Activated CD8-positive, alpha-beta memory T cell treated with anti-CD3 and anti-CD28 coated beads, Interleukin-2, amount 10 ng/mL, durations not matched to agents 7 days and 5 days (primary cell): ENCODE results near the gene ATP6V1B1. TPM values are rescaled to one million over a fixed set of nuclear protein-coding genes. Genes with fewer than 3 reads are reported as not detected.

Experiments
- ATAC-seq: fragments of 150-1000 bp; cut with Tn5 transposase; one replicate; pipeline ENCODE4 v1.10.0; 2021; ENCODE audit warnings: moderate library complexity
- CTCF ChIA-PET: fragments of 350-600 bp; sonication (Branson Sonifier 250); formaldehyde crosslinking; loops from one replicate; lab custom pipeline; 2021; ENCODE audit warnings: antibody characterized with exemption; lab: Charles Lee
- DNase-seq: peaks from one replicate; pipeline ENCODE4 v3.0.0-alpha.2; 2020
- H3K27ac Mint-ChIP-seq: one replicate; pipeline ENCODE4 v1.8.0; 2021; ENCODE audit warnings: mild to moderate bottlenecking, mixed read lengths
- H3K27me3 Mint-ChIP-seq: one replicate; pipeline ENCODE4 v1.8.0; 2021; ENCODE audit warnings: mixed read lengths
- H3K36me3 Mint-ChIP-seq: one replicate; pipeline ENCODE4 v1.8.0; 2021; ENCODE audit warnings: mild to moderate bottlenecking, mixed read lengths
- H3K4me1 Mint-ChIP-seq: one replicate; pipeline ENCODE4 v1.8.0; 2021; ENCODE audit warnings: mixed read lengths
- H3K4me3 Mint-ChIP-seq: one replicate; pipeline ENCODE4 v1.8.0; 2021; ENCODE audit warnings: mild to moderate bottlenecking, moderate library complexity, mixed read lengths
- H3K9me3 Mint-ChIP-seq: one replicate; pipeline ENCODE4 v1.8.0; 2022; ENCODE audit warnings: low read depth, mixed read lengths
- total RNA-seq, 2 experiments: library from RNA; stranded (reverse); gene quantifications; one replicate each; pipeline ENCODE4 v1.2.3, GENCODE V29; 2021

Gene ATP6V1B1
- total RNA-seq, 2 experiments from 2014 or later, result not detected

- ATAC-seq, result no peak
- H3K27me3 Mint-ChIP-seq, result peaks cover 27% of the 10 kb centered on the region
- H3K27ac Mint-ChIP-seq, result no peak overlapping the region
- CTCF ChIA-PET, result interaction anchor here (1.1 to 8.8 kb wide), 9 partner anchors 9 to 336 kb away, joined by 3 to 58 read pairs (median 20); partner anchors contain the start of gene ANKRD53
- peaks cover 18% of the 10 kb centered on the region for H3K4me1 Mint-ChIP-seq
- no peak overlapping the region for H3K4me3 Mint-ChIP-seq
- peak; percentile 33 for DNase-seq
- no peaks in the 10 kb centered on the region for H3K9me3 Mint-ChIP-seq
- no peaks in the 10 kb centered on the region for H3K36me3 Mint-ChIP-seq
These were observed 27.5 kb downstream of the ATP6V1B1 start for GRCh38 chr2:70962885-70963878.

GRCh38 chr2:70964133-70964532, 28.4 kb downstream of the ATP6V1B1 start:
- no peak for DNase-seq
- H3K4me1 Mint-ChIP-seq, result peaks cover 10% of the 10 kb centered on the region
- H3K36me3 Mint-ChIP-seq, result no peaks in the 10 kb centered on the region
- peaks cover 35% of the 10 kb centered on the region for H3K27me3 Mint-ChIP-seq
- CTCF ChIA-PET, result interaction anchor here (0.7 to 8.8 kb wide), 14 partner anchors 9 to 335 kb away, joined by 3 to 58 read pairs (median 6); partner anchors contain the start of gene ANKRD53
- ATAC-seq, result no peak
- H3K4me3 Mint-ChIP-seq, result no peak overlapping the region
- no peaks in the 10 kb centered on the region for H3K9me3 Mint-ChIP-seq
- no peak overlapping the region for H3K27ac Mint-ChIP-seq

GRCh38 chr2:70964596-70965386, 29.1 kb downstream of the ATP6V1B1 start:
- Mint-ChIP-seq H3K36me3 (no peaks in the 10 kb centered on the region), H3K4me1 (peaks cover 8% of the 10 kb centered on the region), H3K4me3 (peak overlapping the region; percentile 83), H3K9me3 (no peaks in the 10 kb centered on the region), H3K27me3 (peaks cover 39% of the 10 kb centered on the region), H3K27ac (no peak overlapping the region)
- DNase-seq, result peak; percentile 86
- CTCF ChIA-PET, result interaction anchor here (0.7 to 8.8 kb wide), 15 partner anchors 9 to 102 kb away, joined by 3 to 58 read pairs (median 6); partner anchors contain the start of gene ANKRD53
- ATAC-seq, result peak; percentile 98

DNA sequence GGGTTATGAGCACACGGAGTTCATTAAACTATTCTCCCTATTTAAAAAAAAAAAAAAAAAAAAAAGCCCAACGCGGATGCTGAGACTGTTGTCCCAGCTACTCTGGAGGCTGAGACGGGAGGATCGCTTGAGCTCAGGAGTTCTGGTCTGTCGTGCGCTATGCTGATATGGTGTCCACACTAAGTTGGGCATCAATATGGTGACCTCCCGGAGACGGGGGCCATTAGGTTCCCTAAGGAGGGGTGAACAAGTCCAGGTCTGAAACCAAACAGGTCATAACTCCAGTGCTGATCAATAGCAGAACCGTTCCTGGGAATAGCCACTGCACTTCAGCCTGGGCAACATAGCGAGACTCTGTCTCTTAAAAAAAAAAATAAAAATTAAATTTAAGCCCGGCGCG, 29.8 kb downstream of the ATP6V1B1 start:
- DNase-seq, result peak; percentile 34

DNA sequence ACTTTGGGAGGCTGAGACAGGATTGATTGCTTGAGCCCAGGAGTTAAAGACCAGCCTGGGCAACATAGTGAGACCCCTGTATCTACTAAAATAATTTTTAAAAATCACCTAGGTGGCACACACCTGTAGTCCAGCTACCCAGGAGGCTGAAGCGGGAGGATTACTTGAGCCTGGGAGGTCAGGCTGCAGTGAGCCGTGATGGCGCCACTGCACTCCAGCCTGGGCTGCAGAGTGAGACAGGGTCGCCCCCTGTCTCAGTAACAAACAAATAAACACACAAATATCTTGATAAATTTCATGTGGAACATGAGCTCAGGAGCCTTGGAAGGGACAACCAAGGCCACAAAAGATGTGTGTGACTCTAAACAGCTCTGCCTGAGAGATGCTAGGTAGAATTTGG, 31.0 kb downstream of the ATP6V1B1 start:
- peaks cover 8% of the 10 kb centered on the region for H3K4me1 Mint-ChIP-seq
- no peaks in the 10 kb centered on the region for H3K9me3 Mint-ChIP-seq
- ATAC-seq, result no peak
- no peak overlapping the region for H3K27ac Mint-ChIP-seq
- CTCF ChIA-PET, result interaction anchor here (0.6 to 6.4 kb wide), 7 partner anchors 8 to 110 kb away, joined by 3 to 58 read pairs (median 8); partner anchors contain the start of gene ANKRD53
- no peak overlapping the region for H3K4me3 Mint-ChIP-seq
- no peaks in the 10 kb centered on the region for H3K36me3 Mint-ChIP-seq
- peak; percentile 12 for DNase-seq
- peaks cover 55% of the 10 kb centered on the region for H3K27me3 Mint-ChIP-seq

More for the DNA sequence above, 29.8 kb downstream of the ATP6V1B1 start:
- CTCF ChIA-PET, result interaction anchor here (0.7 to 8.8 kb wide), 13 partner anchors 9 to 103 kb away, joined by 3 to 58 read pairs (median 7); partner anchors contain the start of gene ANKRD53
- Mint-ChIP-seq H3K27me3 (peaks cover 46% of the 10 kb centered on the region), H3K27ac (no peak overlapping the region), H3K4me3 (peak overlapping the region; percentile 83), H3K4me1 (peaks cover 8% of the 10 kb centered on the region), H3K36me3 (no peaks in the 10 kb centered on the region), H3K9me3 (no peaks in the 10 kb centered on the region)
- ATAC-seq, result no peak

GRCh38 chr2:70967189-70967588, 31.5 kb downstream of the ATP6V1B1 start:
- H3K4me3 Mint-ChIP-seq, result no peak overlapping the region
- H3K4me1 Mint-ChIP-seq, result peaks cover 8% of the 10 kb centered on the region
- CTCF ChIA-PET, result interaction anchor here (1.1 to 6.4 kb wide), 6 partner anchors 8 to 34 kb away, joined by 4 to 58 read pairs (median 29); partner anchors contain the start of gene ANKRD53
- no peaks in the 10 kb centered on the region for H3K9me3 Mint-ChIP-seq
- DNase-seq (peak; percentile 12), ATAC-seq (no peak)
- H3K36me3 Mint-ChIP-seq, result no peaks in the 10 kb centered on the region
- H3K27ac Mint-ChIP-seq, result no peak overlapping the region
- peaks cover 60% of the 10 kb centered on the region for H3K27me3 Mint-ChIP-seq

GRCh38 chr2:70974592-70974991, 38.9 kb downstream of the ATP6V1B1 start:
- no peaks in the 10 kb centered on the region for H3K36me3 Mint-ChIP-seq
- H3K4me3 Mint-ChIP-seq, result no peak overlapping the region
- no peak for ATAC-seq

GRCh38 chr2:70975237-70975636, 39.5 kb downstream of the ATP6V1B1 start:
- CTCF ChIA-PET, result interaction anchor here (0.9 to 3.7 kb wide), 6 partner anchors 8 to 93 kb away, joined by 3 to 21 read pairs (median 8); partner anchors contain the start of gene NAGK
- Mint-ChIP-seq H3K9me3 (no peaks in the 10 kb centered on the region), H3K27me3 (peaks cover 25% of the 10 kb centered on the region), H3K4me1 (peaks cover 14% of the 10 kb centered on the region), H3K27ac (no peak overlapping the region), H3K4me3 (no peak overlapping the region), H3K36me3 (no peaks in the 10 kb centered on the region)
- no peak for ATAC-seq
- no peak for DNase-seq

More at GRCh38 chr2:70974592-70974991, 38.9 kb downstream of the ATP6V1B1 start:
- peaks cover 14% of the 10 kb centered on the region for H3K4me1 Mint-ChIP-seq
- CTCF ChIA-PET, result interaction anchor here (0.9 to 3.7 kb wide), 5 partner anchors 8 to 94 kb away, joined by 3 to 21 read pairs (median 11); partner anchors contain the start of gene NAGK
- H3K27ac Mint-ChIP-seq, result no peak overlapping the region
- no peaks in the 10 kb centered on the region for H3K9me3 Mint-ChIP-seq
- peak; percentile 30 for DNase-seq
- H3K27me3 Mint-ChIP-seq, result peaks cover 30% of the 10 kb centered on the region

DNA sequence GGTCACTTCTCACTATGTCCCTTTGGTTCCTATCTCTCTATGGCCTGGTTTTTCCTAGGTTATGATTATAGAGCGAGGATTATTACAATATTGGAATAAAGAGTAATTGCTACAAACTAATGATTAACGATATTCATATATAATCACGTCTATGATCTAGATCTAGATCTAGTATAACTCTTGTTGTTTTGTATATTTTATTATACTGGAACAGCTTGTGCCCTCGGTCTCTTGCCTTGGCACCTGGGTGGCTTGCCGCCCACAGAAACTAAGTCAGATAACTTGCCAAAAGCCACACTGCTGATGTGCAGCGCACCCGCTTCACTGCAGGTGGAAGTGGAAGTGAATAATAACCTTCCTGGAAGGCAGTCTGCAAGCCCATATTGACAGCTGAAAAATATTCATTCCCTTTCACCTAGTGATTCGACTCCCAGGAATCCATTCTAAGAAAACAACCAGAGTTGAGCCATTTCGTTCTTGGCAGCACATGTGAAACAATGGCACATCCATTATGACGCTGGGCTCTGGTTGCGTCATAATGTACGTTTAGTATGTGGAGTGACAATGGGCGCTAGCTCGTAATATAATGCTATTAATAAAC, 42.0 kb downstream of the ATP6V1B1 start:
- H3K9me3 Mint-ChIP-seq, result no peaks in the 10 kb centered on the region
- DNase-seq (peak; percentile 43), ATAC-seq (peak; percentile 20)
- CTCF ChIA-PET, result interaction anchor here (0.6 to 5.5 kb wide), 7 partner anchors 9 to 106 kb away, joined by 3 to 57 read pairs (median 4); no protein-coding TSS in a partner anchor
- peaks cover 9% of the 10 kb centered on the region for H3K27me3 Mint-ChIP-seq
- H3K4me3 Mint-ChIP-seq, result peak overlapping the region; percentile 78
- H3K4me1 Mint-ChIP-seq, result peaks cover 14% of the 10 kb centered on the region
- H3K36me3 Mint-ChIP-seq, result no peaks in the 10 kb centered on the region
- H3K27ac Mint-ChIP-seq, result peak overlapping the region; percentile 80

- Mint-ChIP-seq H3K27me3 (peaks cover 8% of the 10 kb centered on the region), H3K36me3 (no peaks in the 10 kb centered on the region), H3K27ac (peak within 1 kb of the TSS; percentile 80), H3K4me3 (peak within 1 kb of the TSS; percentile 78), H3K4me1 (peaks cover 14% of the 10 kb centered on the region), H3K9me3 (no peaks in the 10 kb centered on the region)
- DNase-seq (peak; percentile 41), ATAC-seq (peak; percentile 46)
- CTCF ChIA-PET, result interaction anchor here (1.2 to 5.5 kb wide), 5 partner anchors 12 to 30 kb away, joined by 4 to 57 read pairs (median 5); no protein-coding TSS in a partner anchor
These were observed 42.9 kb downstream of the ATP6V1B1 start, which contains the start of gene ANKRD53 for GRCh38 chr2:70978341-70979179. ANKRD53 (plus strand) TSS chr2:70978630; CDS start chr2:70978646, 16 bp downstream.

DNA sequence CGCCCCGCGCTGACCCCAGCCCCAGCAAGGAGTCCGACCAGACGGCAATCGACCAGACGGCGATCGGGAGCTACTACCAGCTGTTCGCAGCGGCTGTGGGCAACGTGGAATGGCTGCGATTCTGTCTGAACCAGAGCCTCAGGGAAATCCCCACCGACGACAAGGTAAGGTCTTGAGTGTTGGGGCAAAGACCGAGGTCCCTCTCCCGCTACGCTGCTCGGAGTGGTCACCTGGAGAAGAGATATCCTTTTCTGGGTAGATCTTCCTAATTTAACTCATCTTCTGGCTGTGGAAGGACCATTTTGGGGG, 43.4 kb downstream of the ATP6V1B1 start:
- H3K4me3 Mint-ChIP-seq, result peak overlapping the region; percentile 15
- H3K27ac Mint-ChIP-seq, result no peak overlapping the region

More for the DNA sequence above, 43.4 kb downstream of the ATP6V1B1 start:
- Mint-ChIP-seq H3K36me3 (no peaks in the 10 kb centered on the region), H3K4me1 (peaks cover 14% of the 10 kb centered on the region), H3K9me3 (no peaks in the 10 kb centered on the region), H3K27me3 (peaks cover 3% of the 10 kb centered on the region)
- DNase-seq, result peak; percentile 36
- ATAC-seq, result no peak
- CTCF ChIA-PET, result interaction anchor here (5.5 to 8.1 kb wide), 2 partner anchors 13 to 22 kb away, joined by 57 to 72 read pairs; no protein-coding TSS in a partner anchor
